Fibroblast of skin of left quadriceps (primary cell): Measurements from ENCODE around the gene PLCB1.

ENCODE experiments used
- DNase-seq, 2 experiments: peaks; one replicate each; pipeline ENCODE4 v3.0.0-alpha.2; 2013; ENCODE audit warnings: low read depth in 2 of 2

PLCB1 gene

GRCh38 chr20:8301655-8302054, 169.6 kb downstream of the PLCB1 start:
- DNase-seq: no peak

- DNase-seq: no peak
These were observed 171.6 kb downstream of the PLCB1 start for GRCh38 chr20:8303651-8304050.

- no peak for DNase-seq
These were observed 172.2 kb downstream of the PLCB1 start for GRCh38 chr20:8304124-8304816.

GRCh38 chr20:8305449-8305978, 173.4 kb downstream of the PLCB1 start:
- DNase-seq: no peak

GRCh38 chr20:8306937-8307336, 174.9 kb downstream of the PLCB1 start:
- DNase-seq: no peak

GRCh38 chr20:8309634-8310033, 177.6 kb downstream of the PLCB1 start:
- no peak for DNase-seq

- no peak for DNase-seq
These were observed 178.6 kb downstream of the PLCB1 start for GRCh38 chr20:8310618-8311017.

- no peak for DNase-seq
These were observed 181.0 kb downstream of the PLCB1 start for GRCh38 chr20:8313073-8313472.

- no peak for DNase-seq
These were observed 183.8 kb downstream of the PLCB1 start for GRCh38 chr20:8315639-8316573.

- no peak for DNase-seq
These were observed 185.4 kb downstream of the PLCB1 start for GRCh38 chr20:8317448-8317847.

- no peak for DNase-seq
These were observed 187.0 kb downstream of the PLCB1 start for GRCh38 chr20:8318965-8319625.

GRCh38 chr20:8320306-8320705, 188.2 kb downstream of the PLCB1 start:
- DNase-seq: no peak

GRCh38 chr20:8321001-8321400, 188.9 kb downstream of the PLCB1 start:
- DNase-seq: no peak

- DNase-seq: no peak
These were observed 190.7 kb downstream of the PLCB1 start for GRCh38 chr20:8322662-8323217.

GRCh38 chr20:8326191-8326590, 194.1 kb downstream of the PLCB1 start:
- DNase-seq: no peak

- DNase-seq: no peak
These were observed 194.8 kb downstream of the PLCB1 start for GRCh38 chr20:8326899-8327298.

- DNase-seq: no peak
These were observed 196.1 kb downstream of the PLCB1 start for GRCh38 chr20:8328189-8328588.

- no peak for DNase-seq
These were observed 198.3 kb downstream of the PLCB1 start for GRCh38 chr20:8330319-8330784.

GRCh38 chr20:8330785-8331695, 199.0 kb downstream of the PLCB1 start:
- no peak for DNase-seq

- DNase-seq: peak; percentile 54 to 61
These were observed 199.8 kb downstream of the PLCB1 start for GRCh38 chr20:8331740-8332412.
